Stomach (tissue), 9 donors: ENCODE results near the gene MIPOL1. TPM values are rescaled to one million over a fixed set of nuclear protein-coding genes. Genes with fewer than 3 reads are reported as not detected.

Experiments used
- DNase-seq, 2 donors: peaks; one replicate each; pipeline versions ENCODE4 v3.0.0 to v3.0.0-alpha.2; 2013 to 2019
- H3K27ac ChIP-seq, 5 donors: fragments of 200-600 bp in 4 of 5; sonication (generic) in 4 of 5; one replicate each; pipeline ENCODE4 v1.5.1; 2013 to 2019; ENCODE audit warnings: mild to moderate bottlenecking in 1 of 5, moderate library complexity in 1 of 5
- H3K27me3 ChIP-seq, 3 donors: fragments of 200-600 bp; sonication (generic); one replicate each; pipeline ENCODE4 v1.5.1; 2017 to 2019; ENCODE audit warnings: mixed run types in 1 of 3
- H3K36me3 ChIP-seq, 4 donors: fragments of 200-600 bp; sonication (generic); 1 replicate in 3 of 4; 2 replicates in 1 of 4; pipeline ENCODE4 v1.5.1; 2016 to 2019
- H3K4me1 ChIP-seq, 4 donors: fragments of 200-600 bp; sonication (generic); one replicate each; pipeline ENCODE4 v1.5.1; 2016 to 2019
- H3K4me3 ChIP-seq, 4 donors: fragments of 200-600 bp; sonication (generic) in 3 of 4; one replicate each; pipeline ENCODE4 v1.5.1; 2016 to 2019; ENCODE audit warnings: mild to moderate bottlenecking in 1 of 4
- H3K9me3 ChIP-seq, 4 donors: fragments of 200-600 bp; sonication (generic); one replicate each; pipeline ENCODE4 v1.5.1; 2016 to 2019
- EP300 ChIP-seq: sonication (generic); formaldehyde crosslinking; IDR thresholded peaks from one replicate; pipeline ENCODE4 v1.6.1; 2017; ENCODE audit warnings: antibody characterized with exemption
- POLR2A ChIP-seq, 4 donors: fragments of 450-650 bp; IDR thresholded peaks; one replicate each; pipeline ENCODE4 v1.6.1; 2016; ENCODE audit warnings: antibody characterized with exemption in 4 of 4, control low read depth in 2 of 4, mild to moderate bottlenecking in 1 of 4, moderate library complexity in 1 of 4
- POLR2AphosphoS5 ChIP-seq, 3 donors: sonication (generic); formaldehyde crosslinking; IDR thresholded peaks; one replicate each; pipeline ENCODE4 v1.6.1; 2016; ENCODE audit warnings: antibody characterized with exemption in 3 of 3
- WGBS, 5 donors: extraction: QIAGEN DNeasy Blood & Tissue Kit in 3 of 5; methylation state at CpG; one replicate each; pipeline versions ENCODE4 v1.1.5 to v1.1.7; 2013 to 2018; 5-methylcytosine and 5-hydroxymethylcytosine counted together
- intact Hi-C: fragments of 100-400 bp; cut with DNase I; formaldehyde crosslinking; loops from one replicate; pipeline ENCODE4 v1.15.1; 2023; ENCODE audit warnings: low total_unique reads
- polyA plus RNA-seq, 3 donors: library from polyadenylated mRNA; stranded (reverse); fragments of 200-250 nt; gene quantifications; one replicate each; pipeline ENCODE4 v1.2.3, GENCODE V29; 2013
- total RNA-seq, 5 donors: library from RNA; depleted of rRNA; stranded (reverse); fragments of >200 nt; gene quantifications; one replicate each; pipeline versions ENCODE4 v1.1.0 to v1.2.3, GENCODE V29; 2014 to 2016
- TF ChIP-seq, protein P1 (sequence below), 7 experiments: fragments of 450-650 bp in 4 of 7; fragments of 200-600 bp in 3 of 7; sonication (generic) in 3 of 7; IDR thresholded peaks; one replicate each; pipeline ENCODE4 v1.5.1; 2016 to 2019; ENCODE audit warnings: antibody characterized with exemption in 7 of 7, control low read depth in 2 of 7, mild to moderate bottlenecking in 1 of 7
- donor health status: healthy with polysubstance abuse.
- donor health status: Bipolar disorder and iron deficiency.
- donor health status: healthy.

The MIPOL1 gene
- total and polyA plus RNA-seq, 8 donors, result 2.2 to 133 (median 15.8) TPM

DNA sequence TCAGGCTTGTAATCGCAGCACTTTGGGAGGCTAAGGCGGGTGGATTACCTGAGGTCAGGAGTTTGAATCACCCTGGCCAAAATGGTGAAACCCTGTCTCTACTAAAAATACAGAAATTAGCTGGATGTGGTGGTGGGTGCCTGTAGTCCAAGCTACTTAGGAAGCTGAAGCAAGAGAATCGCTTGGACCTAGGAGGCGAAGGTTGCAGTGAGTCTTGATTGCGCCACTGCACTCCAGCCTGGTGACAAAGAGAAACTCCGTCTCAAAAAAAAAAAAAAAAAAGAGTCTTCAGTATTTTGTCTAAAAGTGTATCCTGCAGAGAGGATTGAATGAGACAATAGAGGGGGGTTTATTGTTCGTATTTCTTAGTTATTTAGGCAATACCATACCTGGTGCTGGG lies 372.0 kb downstream of the MIPOL1 start:
- no peaks in the 10 kb centered on the region for H3K36me3 ChIP-seq
- DNase-seq, result no peak
- H3K27ac ChIP-seq, result no peak overlapping the region
- WGBS, 5 donors, result 78 to 96% (median 93%) methylated on average over 7 of the region's 7 CpGs
- peaks cover 0 to 5% (median 0%) of the 10 kb centered on the region in 4 donors for H3K4me1 ChIP-seq
- H3K27me3 ChIP-seq, result no peaks in the 10 kb centered on the region
- no peak for TF ChIP-seq POLR2A (IDR thresholded peaks at IDR 0.05)
- no peak for TF ChIP-seq EP300
- TF ChIP-seq, protein P1, sequence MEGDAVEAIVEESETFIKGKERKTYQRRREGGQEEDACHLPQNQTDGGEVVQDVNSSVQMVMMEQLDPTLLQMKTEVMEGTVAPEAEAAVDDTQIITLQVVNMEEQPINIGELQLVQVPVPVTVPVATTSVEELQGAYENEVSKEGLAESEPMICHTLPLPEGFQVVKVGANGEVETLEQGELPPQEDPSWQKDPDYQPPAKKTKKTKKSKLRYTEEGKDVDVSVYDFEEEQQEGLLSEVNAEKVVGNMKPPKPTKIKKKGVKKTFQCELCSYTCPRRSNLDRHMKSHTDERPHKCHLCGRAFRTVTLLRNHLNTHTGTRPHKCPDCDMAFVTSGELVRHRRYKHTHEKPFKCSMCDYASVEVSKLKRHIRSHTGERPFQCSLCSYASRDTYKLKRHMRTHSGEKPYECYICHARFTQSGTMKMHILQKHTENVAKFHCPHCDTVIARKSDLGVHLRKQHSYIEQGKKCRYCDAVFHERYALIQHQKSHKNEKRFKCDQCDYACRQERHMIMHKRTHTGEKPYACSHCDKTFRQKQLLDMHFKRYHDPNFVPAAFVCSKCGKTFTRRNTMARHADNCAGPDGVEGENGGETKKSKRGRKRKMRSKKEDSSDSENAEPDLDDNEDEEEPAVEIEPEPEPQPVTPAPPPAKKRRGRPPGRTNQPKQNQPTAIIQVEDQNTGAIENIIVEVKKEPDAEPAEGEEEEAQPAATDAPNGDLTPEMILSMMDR (IDR thresholded peaks at IDR 0.05), result no peak
- TF ChIP-seq POLR2AphosphoS5 (IDR thresholded peaks at IDR 0.05), result no peak
- H3K4me3 ChIP-seq, result no peak overlapping the region
- no peaks in the 10 kb centered on the region for H3K9me3 ChIP-seq
- intact Hi-C loops, result no loop called here

DNA sequence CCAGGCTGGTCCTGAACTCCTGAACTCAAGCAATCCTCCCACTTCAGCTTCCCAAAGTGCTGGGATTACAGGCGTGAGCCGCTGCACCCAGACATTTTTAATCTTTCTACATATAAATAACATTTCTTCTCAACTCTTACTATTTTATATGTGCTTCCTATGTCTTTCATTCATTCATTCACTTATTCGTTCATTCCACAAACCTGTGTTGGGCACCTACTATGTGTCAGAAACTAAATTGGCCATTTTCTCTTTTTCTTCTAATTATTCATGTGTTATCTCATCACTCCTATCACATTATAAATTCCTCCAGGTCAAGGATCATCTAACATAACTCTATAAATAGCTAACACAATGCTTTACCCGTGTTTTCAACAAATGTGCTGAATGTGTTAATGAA lies 373.7 kb downstream of the MIPOL1 start:
- Histone ChIP-seq H3K4me3 (no peak overlapping the region), H3K27me3 (peaks cover 0 to 3% (median 0%) of the 10 kb centered on the region in 3 donors), H3K27ac (no peak overlapping the region), H3K4me1 (peaks cover 0 to 5% (median 0%) of the 10 kb centered on the region in 4 donors), H3K9me3 (no peaks in the 10 kb centered on the region), H3K36me3 (no peaks in the 10 kb centered on the region)
- TF ChIP-seq POLR2AphosphoS5 (IDR thresholded peaks at IDR 0.05) (no peak), EP300 (no peak), POLR2A (IDR thresholded peaks at IDR 0.05) (no peak)
- TF ChIP-seq, protein P1 (IDR thresholded peaks at IDR 0.05), result no peak
- intact Hi-C loops, result no loop called here
- DNase-seq, result no peak
- WGBS, 5 donors, result 81 to 89% (median 83%) methylated on average over 4 of the region's 4 CpGs

DNA sequence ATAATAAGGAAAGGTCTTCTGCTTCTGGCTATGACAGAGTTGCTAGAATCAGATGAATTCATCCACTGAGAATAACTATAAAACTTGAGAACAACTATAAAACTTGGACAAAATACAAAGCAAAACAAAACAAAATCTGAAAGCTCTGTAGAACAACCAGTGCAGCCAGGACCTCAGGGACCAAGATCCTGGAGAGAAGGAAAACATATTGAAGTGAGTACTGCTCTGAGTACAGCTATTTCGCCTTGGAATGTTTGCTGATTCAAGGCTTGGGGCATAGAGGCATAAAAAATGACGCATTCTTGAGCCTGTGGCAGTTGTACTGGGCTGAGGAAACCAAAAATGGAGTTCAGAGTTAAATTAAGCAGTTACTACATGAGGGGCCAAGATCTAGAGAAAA lies 375.6 kb downstream of the MIPOL1 start:
- no peak for DNase-seq
- TF ChIP-seq POLR2AphosphoS5 (IDR thresholded peaks at IDR 0.05) (no peak), EP300 (no peak), POLR2A (IDR thresholded peaks at IDR 0.05) (no peak)
- TF ChIP-seq, protein P1 (IDR thresholded peaks at IDR 0.05), result no peak
- intact Hi-C loops, result no loop called here
- Histone ChIP-seq H3K9me3 (no peaks in the 10 kb centered on the region), H3K4me1 (peaks cover 0 to 5% (median 0%) of the 10 kb centered on the region in 4 donors), H3K36me3 (no peaks in the 10 kb centered on the region), H3K27me3 (peaks cover 0 to 3% (median 0%) of the 10 kb centered on the region in 3 donors), H3K4me3 (no peak overlapping the region), H3K27ac (no peak overlapping the region)
- 68 to 86% (median 78%) methylated on average over 2 of the region's 2 CpGs for WGBS, 5 donors

DNA sequence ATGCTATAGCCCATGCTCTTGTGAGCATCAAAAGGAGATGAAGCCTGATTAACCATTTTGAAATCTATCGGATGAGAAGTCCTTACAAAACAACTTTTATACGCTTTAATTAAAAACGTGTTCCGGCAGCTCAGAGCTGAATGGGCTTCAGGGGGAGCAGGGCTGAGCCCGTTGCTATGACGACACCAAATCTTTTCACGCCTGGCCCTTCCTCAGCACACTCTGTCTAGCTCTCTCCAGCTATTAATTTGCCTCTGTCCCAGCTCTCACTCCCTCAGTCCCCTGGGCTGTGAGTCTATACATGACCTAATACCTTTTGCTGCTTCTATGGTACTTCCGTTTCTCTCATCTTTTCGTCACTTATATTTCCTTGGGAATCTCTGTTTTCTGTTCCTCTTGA lies 381.5 kb downstream of the MIPOL1 start:
- 53 to 65% (median 63%) methylated on average over 9 of the region's 9 CpGs for WGBS, 5 donors
- TF ChIP-seq POLR2AphosphoS5 (IDR thresholded peaks at IDR 0.05) (no peak), EP300 (no peak), POLR2A (IDR thresholded peaks at IDR 0.05) (no peak)
- TF ChIP-seq, protein P1 (IDR thresholded peaks at IDR 0.05), result no peak
- no peak for DNase-seq
- H3K9me3 ChIP-seq, result no peaks in the 10 kb centered on the region
- no peak overlapping the region for H3K27ac ChIP-seq
- H3K27me3 ChIP-seq, result peaks cover 0 to 24% (median 12%) of the 10 kb centered on the region in 3 donors
- no peak overlapping the region for H3K4me3 ChIP-seq
- peaks cover 7 to 11% (median 10%) of the 10 kb centered on the region in 4 donors for H3K4me1 ChIP-seq
- intact Hi-C loops, result no loop called here
- no peaks in the 10 kb centered on the region for H3K36me3 ChIP-seq
